Measurements from ENCODE around the gene RABGAP1L. TPM values are rescaled to one million over a fixed set of nuclear protein-coding genes. Genes with fewer than 3 reads are reported as not detected.

RABGAP1L gene
- total and polyA plus RNA-seq, 10 of the 15 experiments (the other 5 are each of a cell fraction or from before 2014, with no cell fraction given): 5.8 to 194 (median 113) TPM

GRCh38 chr1:174572771-174573170, 413.5 kb downstream of the RABGAP1L start:
- RAD21 ChIA-PET (ENCODE audit: unreplicated experiment): no interaction called here
- ATAC-seq (no peak), FAIRE-seq (no peak), DNase-seq (ENCODE audit: low read depth, low spot score) (no peak)
- intact Hi-C loops (cut with micrococcal nuclease; ENCODE audit: unreplicated experiment) (no loop called here), in situ Hi-C loops (cut with MboI) (no loop called here)
- POLR2A ChIA-PET: no interaction called here
- H3K9me3 ChIP-seq (replicated peaks; ENCODE audit: control insufficient read depth, insufficient read depth, low read length): no peaks in the 10 kb centered on the region; the same call in 1 of the 3 replicates
- H3K4me3 ChIP-seq: no peak overlapping the region
- no TSS peak for BruUV-seq (replicated peaks)
- H2AFZ ChIP-seq (ENCODE audit: control insufficient read depth, low read depth, low read length): no peak overlapping the region
- SMC1A ChIA-PET (ENCODE audit: uncharacterized antibody, unreplicated experiment): no interaction called here
- TF ChIP-seq BRCA1 (IDR thresholded peaks at IDR 0.05; ENCODE audit: low read depth, low read length): no peak
- TF ChIP-seq MYC (IDR thresholded peaks at IDR 0.05; ENCODE audit: insufficient read depth, insufficient read length, insufficient replicate concordance, low read length, severe bottlenecking): no peak
- TF ChIP-seq ZNF622 (IDR thresholded peaks at IDR 0.05): no peak
- no peak for TF ChIP-seq MLLT1 (IDR thresholded peaks at IDR 0.05)
- TF ChIP-seq KDM1A (IDR thresholded peaks at IDR 0.05; ENCODE audit: borderline replicate concordance): no peak
- no peak for TF ChIP-seq RAD21 (IDR thresholded peaks at IDR 0.05; ENCODE audit: insufficient read depth, low read depth, low read length)
- TF ChIP-seq MTA3 (IDR thresholded peaks at IDR 0.05; ENCODE audit: borderline replicate concordance, low read length): no peak
- no peak for TF ChIP-seq PAX5 (IDR thresholded peaks at IDR 0.05; ENCODE audit: borderline replicate concordance, low read depth, low read length)
- TF ChIP-seq RELB (IDR thresholded peaks at IDR 0.05; ENCODE audit: low read depth): no peak
- TF ChIP-seq, protein P1, sequence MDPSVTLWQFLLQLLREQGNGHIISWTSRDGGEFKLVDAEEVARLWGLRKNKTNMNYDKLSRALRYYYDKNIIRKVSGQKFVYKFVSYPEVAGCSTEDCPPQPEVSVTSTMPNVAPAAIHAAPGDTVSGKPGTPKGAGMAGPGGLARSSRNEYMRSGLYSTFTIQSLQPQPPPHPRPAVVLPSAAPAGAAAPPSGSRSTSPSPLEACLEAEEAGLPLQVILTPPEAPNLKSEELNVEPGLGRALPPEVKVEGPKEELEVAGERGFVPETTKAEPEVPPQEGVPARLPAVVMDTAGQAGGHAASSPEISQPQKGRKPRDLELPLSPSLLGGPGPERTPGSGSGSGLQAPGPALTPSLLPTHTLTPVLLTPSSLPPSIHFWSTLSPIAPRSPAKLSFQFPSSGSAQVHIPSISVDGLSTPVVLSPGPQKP (IDR thresholded peaks at IDR 0.05; ENCODE audit: low read depth, low read length): no peak
- TF ChIP-seq POU2F2 (IDR thresholded peaks at IDR 0.05; ENCODE audit: borderline replicate concordance, low read depth, low read length): no peak
- TF ChIP-seq MYB (IDR thresholded peaks at IDR 0.05; ENCODE audit: borderline replicate concordance, low read depth, low read length): no peak
- TF ChIP-seq JUNB (IDR thresholded peaks at IDR 0.05): no peak
- TF ChIP-seq NBN (IDR thresholded peaks at IDR 0.05): no peak
- TF ChIP-seq BCL3 (IDR thresholded peaks at IDR 0.05; ENCODE audit: borderline replicate concordance, insufficient read depth, low read depth, low read length, poor library complexity, severe bottlenecking): no peak
- H3K79me2 ChIP-seq (ENCODE audit: control insufficient read depth, insufficient read depth, low read length): no peaks in the 10 kb centered on the region
- H3K4me1 ChIP-seq (ENCODE audit: control insufficient read depth, insufficient read depth, low read length): no peaks in the 10 kb centered on the region
- H3K9ac ChIP-seq (ENCODE audit: control insufficient read depth, insufficient read depth, low read length): no peak overlapping the region
- H3K36me3 ChIP-seq (ENCODE audit: control insufficient read depth in 2 of 2, insufficient read depth in 2 of 2, low read length in 1 of 2): no peaks in the 10 kb centered on the region; a peak in 2 of 4 replicates
- no peaks in the 10 kb centered on the region for H3K27me3 ChIP-seq (replicated peaks in 1 of 2; ENCODE audit: control insufficient read depth in 2 of 2, insufficient read depth in 2 of 2, low read length in 1 of 2)
- CTCF ChIA-PET: no interaction called here
- H3K4me2 ChIP-seq (ENCODE audit: control insufficient read depth, insufficient read depth): no peak overlapping the region
- 100% methylated on average over 1 of the region's 1 CpG for WGBS (ENCODE audit: insufficient coverage, insufficient replicate concordance, low lambda C conversion rate, missing lambda C conversion rate)
- H4K20me1 ChIP-seq (ENCODE audit: control insufficient read depth, insufficient read depth): no peaks in the 10 kb centered on the region
- no peak overlapping the region for H3K27ac ChIP-seq (ENCODE audit: control insufficient read depth, insufficient read depth)

Data from GM12878 (cell line).